Naive thymus-derived CD8-positive, alpha-beta T cell (primary cell): ENCODE measurements around the gene STMN3. TPM values are rescaled to one million over a fixed set of nuclear protein-coding genes. Genes with fewer than 3 reads are reported as not detected.
A peak's percentile ranks its signal among the peaks of the same experiment; 100 is the strongest.
"Not testable (repeated sequence)": the region's sequence is repeated elsewhere in the genome, so short reads cannot be mapped to it uniquely, and the experiment has no call there.

Source experiments
- ATAC-seq, 2 donors: fragments of 150-1000 bp; cut with Tn5 transposase in 1 of 2; sonication (Bioruptor Pico), chemical (Tn5 transposase) in 1 of 2; 1 replicate in 1 of 2; 2 replicates in 1 of 2; pipeline ENCODE4 v1.10.0; 2021; ENCODE audit warnings: mild to moderate bottlenecking in 2 of 2, moderate library complexity in 2 of 2
- POLR2A ChIA-PET: fragments of 350-600 bp; sonication (Branson Sonifier 250); formaldehyde crosslinking; loops from one replicate; lab custom pipeline; 2021; ENCODE audit warnings: antibody characterized with exemption; lab: Charles Lee
- DNase-seq, 10 donors: peaks; one replicate each; pipeline versions ENCODE4 v3.0.0 to v3.0.0-alpha.2; 2020 to 2022
- H3K27ac Mint-ChIP-seq, 10 donors: one replicate each; pipeline ENCODE4 v1.8.0; 2020 to 2022; ENCODE audit warnings: mild to moderate bottlenecking in 10 of 10, mixed read lengths in 10 of 10, moderate library complexity in 4 of 10, inconsistent platforms in 1 of 10
- H3K27me3 Mint-ChIP-seq, 5 donors: one replicate each; pipeline ENCODE4 v1.8.0; 2021 to 2022; ENCODE audit warnings: mixed read lengths in 5 of 5
- H3K36me3 Mint-ChIP-seq, 3 donors: one replicate each; pipeline ENCODE4 v1.8.0; 2020 to 2022; ENCODE audit warnings: mixed read lengths in 3 of 3, mild to moderate bottlenecking in 2 of 3, inconsistent platforms in 1 of 3
- H3K4me1 Mint-ChIP-seq, 4 donors: one replicate each; pipeline ENCODE4 v1.8.0; 2021 to 2022; ENCODE audit warnings: mixed read lengths in 4 of 4
- H3K4me3 Mint-ChIP-seq, 10 donors: one replicate each; pipeline ENCODE4 v1.8.0; 2020 to 2022; ENCODE audit warnings: mild to moderate bottlenecking in 10 of 10, mixed read lengths in 10 of 10, moderate library complexity in 6 of 10, inconsistent platforms in 1 of 10
- H3K9me3 Mint-ChIP-seq, 9 donors: one replicate each; pipeline ENCODE4 v1.8.0; 2020 to 2022; ENCODE audit warnings: mixed read lengths in 9 of 9, mild to moderate bottlenecking in 3 of 9, inconsistent platforms in 1 of 9, moderate library complexity in 1 of 9
- polyA plus RNA-seq, 3 donors: library from polyadenylated mRNA; unstranded; fragments of 300-500 nt; fragmentation: Illumina TruSeq; gene quantifications; one replicate each; pipeline ENCODE4 v1.2.3, GENCODE V29; 2021
- total RNA-seq, 8 experiments: library from RNA in 2 of 8; stranded (reverse) in 2 of 8; gene quantifications; one replicate each; pipeline ENCODE4 v1.2.3 and lab custom pipeline; 2021 to 2026

STMN3 gene
- total and polyA plus RNA-seq, 5 experiments from 2014 or later = 21.6 to 102 (median 35.4) TPM

GRCh38 chr20:63639093-63639975 is 13.9 kb downstream of the STMN3 start:
- ATAC-seq (peak; percentile 56 to 57), DNase-seq (peak; percentile 68 to 92 (median 80))
- POLR2A ChIA-PET = interaction anchor here (0.6 to 10.6 kb wide), 16 partner anchors 12 to 604 kb away, joined by 3 to 740 read pairs (median 4); partner anchors contain the start of genes ARFRP1, GMEB2, LIME1 and PTK6
- H3K4me3 Mint-ChIP-seq = peak overlapping the region; percentile 84 to 98 (median 96)
- peaks cover 0 to 14% (median 7%) of the 10 kb centered on the region in 3 donors for H3K36me3 Mint-ChIP-seq
- H3K27ac Mint-ChIP-seq = peak overlapping the region; percentile 97 to 100 (median 100)
- H3K4me1 Mint-ChIP-seq = peaks cover 24 to 59% (median 50%) of the 10 kb centered on the region in 4 donors
- no peaks in the 10 kb centered on the region for H3K27me3 Mint-ChIP-seq
- H3K9me3 Mint-ChIP-seq = no peaks in the 10 kb centered on the region

- Mint-ChIP-seq H3K27me3 (no peaks in the 10 kb centered on the region), H3K4me1 (peaks cover 17 to 72% (median 54%) of the 10 kb centered on the region in 4 donors), H3K36me3 (peaks cover 0 to 8% (median 7%) of the 10 kb centered on the region in 3 donors), H3K27ac (peak overlapping the region; percentile 88 to 100 (median 100)), H3K9me3 (no peaks in the 10 kb centered on the region), H3K4me3 (peak overlapping the region; percentile 7 to 84 (median 45))
- DNase-seq (no peak), ATAC-seq (no peak)
- POLR2A ChIA-PET = interaction anchor here (0.7 to 10.6 kb wide), 6 partner anchors 10 to 116 kb away, joined by 3 to 740 read pairs (median 8); partner anchors contain the start of genes GMEB2 and PTK6
These were observed 16.2 kb downstream of the STMN3 start for GRCh38 chr20:63636752-63637628.

DNA sequence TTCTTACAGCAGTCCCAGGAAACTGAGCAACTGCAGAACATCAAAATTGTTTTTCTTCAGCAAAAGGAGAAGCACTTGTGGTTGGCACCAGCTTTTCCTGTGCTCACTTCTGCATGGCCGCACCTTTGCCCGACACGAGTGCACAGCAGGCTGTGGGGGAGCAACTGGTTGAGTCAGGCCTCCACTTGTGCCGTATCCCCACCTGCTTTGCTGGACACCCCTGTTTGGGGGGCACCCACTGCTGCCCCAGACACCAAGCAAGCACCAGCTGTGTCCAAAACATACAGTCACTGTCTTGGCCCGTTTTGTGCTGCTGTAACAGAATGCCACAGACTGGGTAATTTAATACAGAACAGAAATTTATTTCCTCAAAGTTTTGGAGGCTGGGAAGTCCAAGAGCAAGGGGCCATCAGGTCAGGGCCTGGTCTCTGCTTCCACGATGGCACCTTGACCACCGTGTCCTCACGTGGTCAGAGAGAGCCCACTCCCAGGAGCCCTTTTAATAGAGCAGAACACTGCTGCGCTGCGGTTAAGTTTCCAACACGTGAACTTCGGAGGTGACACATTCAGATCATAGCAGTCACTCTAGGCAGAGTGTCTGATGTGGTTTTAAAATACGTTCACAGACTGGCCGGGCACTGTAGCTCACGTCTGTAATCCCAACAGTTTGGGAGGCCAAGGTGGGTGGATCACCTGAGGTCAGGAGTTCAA is 17.6 kb downstream of the STMN3 start:
- peak; percentile 61 to 77 for ATAC-seq
- Mint-ChIP-seq H3K9me3 (no peaks in the 10 kb centered on the region), H3K36me3 (peaks cover 0 to 8% (median 7%) of the 10 kb centered on the region in 3 donors), H3K27me3 (no peaks in the 10 kb centered on the region), H3K27ac (peak overlapping the region; percentile 95 to 100 (median 100)), H3K4me1 (peaks cover 17 to 81% (median 63%) of the 10 kb centered on the region in 4 donors), H3K4me3 (peak overlapping the region; percentile 75 to 90 (median 82))
- POLR2A ChIA-PET = interaction anchor here (0.6 to 10.6 kb wide), 17 partner anchors 9 to 237 kb away, joined by 3 to 740 read pairs (median 5); partner anchors contain the start of genes GMEB2, LIME1, PPDPF and PTK6
- peak; percentile 47 to 93 (median 85) for DNase-seq

DNA sequence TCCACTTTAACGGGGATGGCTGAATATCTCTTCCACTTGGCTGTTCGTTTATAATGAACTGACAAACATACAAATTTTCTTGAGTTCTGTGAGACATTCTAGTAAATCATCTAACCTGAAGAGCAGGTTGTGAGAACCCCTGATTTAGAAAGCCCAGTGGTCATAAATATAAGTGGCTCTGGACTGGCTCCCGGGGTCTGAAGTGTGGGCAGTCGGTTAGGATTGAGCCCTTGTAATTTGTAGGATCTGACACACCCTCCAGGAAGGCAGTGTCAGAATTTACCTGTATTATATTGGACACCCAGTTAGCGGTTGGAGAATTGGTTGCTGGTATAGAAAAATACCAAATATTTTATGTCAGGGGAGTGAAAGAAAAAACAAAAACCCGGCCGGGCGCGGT is 19.5 kb downstream of the STMN3 start:
- DNase-seq (no peak), ATAC-seq (no peak)
- Mint-ChIP-seq H3K9me3 (no peaks in the 10 kb centered on the region), H3K4me3 (peak overlapping the region in 9 of 10 donors; percentile 46 to 77 (median 57)), H3K4me1 (peaks cover 12 to 84% (median 69%) of the 10 kb centered on the region in 4 donors), H3K36me3 (peaks cover 0 to 9% (median 4%) of the 10 kb centered on the region in 3 donors), H3K27ac (peak overlapping the region; percentile 78 to 100 (median 90)), H3K27me3 (no peaks in the 10 kb centered on the region)
- POLR2A ChIA-PET = interaction anchor here (0.7 to 13.5 kb wide), 5 partner anchors 6 to 77 kb away, joined by 3 to 740 read pairs (median 5); partner anchors contain the start of gene TNFRSF6B

DNA sequence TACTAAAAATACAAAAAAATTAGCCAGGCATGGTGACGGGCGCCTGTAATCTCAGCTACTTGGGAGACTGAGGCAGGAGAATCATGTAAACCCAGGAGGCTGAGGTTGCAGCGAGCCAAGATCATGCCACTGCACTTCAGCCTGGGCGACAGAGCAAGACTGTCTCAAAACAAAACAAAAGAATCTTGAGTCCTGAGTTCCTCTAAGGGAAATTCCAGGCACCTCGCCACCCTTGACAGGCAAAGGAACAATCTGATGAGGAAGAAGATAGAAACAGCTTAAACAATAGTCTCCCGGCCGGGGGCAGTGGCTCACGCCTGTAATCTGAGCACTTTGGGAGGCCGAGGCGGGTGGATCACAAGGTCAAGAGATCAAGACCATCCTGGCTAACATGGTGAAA is 21.8 kb downstream of the STMN3 start:
- H3K9me3 Mint-ChIP-seq, H3K27me3 Mint-ChIP-seq, DNase-seq, ATAC-seq: not testable (repeated sequence)
- Mint-ChIP-seq H3K4me3 (peak overlapping the region in 8 of 10 donors; percentile 13 to 68 (median 46)), H3K36me3 (peaks cover 6 to 16% (median 9%) of the 10 kb centered on the region in 3 donors), H3K27ac (peak overlapping the region; percentile 60 to 98 (median 86)), H3K4me1 (peaks cover 14 to 71% (median 60%) of the 10 kb centered on the region in 4 donors)
- POLR2A ChIA-PET = interaction anchor here (0.6 to 13.5 kb wide), 5 partner anchors 8 to 27 kb away, joined by 6 to 740 read pairs (median 7); partner anchors contain the start of gene RTEL1

- not testable (repeated sequence) for H3K27me3 Mint-ChIP-seq, H3K9me3 Mint-ChIP-seq, DNase-seq, ATAC-seq
- Mint-ChIP-seq H3K4me3 (peak overlapping the region in 6 of 10 donors; percentile 13 to 68 (median 34)), H3K4me1 (peaks cover 14 to 66% (median 59%) of the 10 kb centered on the region in 4 donors), H3K36me3 (peaks cover 6 to 16% (median 9%) of the 10 kb centered on the region in 3 donors), H3K27ac (peak overlapping the region in 9 of 10 donors; percentile 60 to 98 (median 87))
- POLR2A ChIA-PET = interaction anchor here (2.1 to 13.5 kb wide), 2 partner anchors 8 to 12 kb away, joined by 6 to 740 read pairs; no protein-coding TSS in a partner anchor
These were observed 22.3 kb downstream of the STMN3 start for GRCh38 chr20:63630956-63631355.

DNA sequence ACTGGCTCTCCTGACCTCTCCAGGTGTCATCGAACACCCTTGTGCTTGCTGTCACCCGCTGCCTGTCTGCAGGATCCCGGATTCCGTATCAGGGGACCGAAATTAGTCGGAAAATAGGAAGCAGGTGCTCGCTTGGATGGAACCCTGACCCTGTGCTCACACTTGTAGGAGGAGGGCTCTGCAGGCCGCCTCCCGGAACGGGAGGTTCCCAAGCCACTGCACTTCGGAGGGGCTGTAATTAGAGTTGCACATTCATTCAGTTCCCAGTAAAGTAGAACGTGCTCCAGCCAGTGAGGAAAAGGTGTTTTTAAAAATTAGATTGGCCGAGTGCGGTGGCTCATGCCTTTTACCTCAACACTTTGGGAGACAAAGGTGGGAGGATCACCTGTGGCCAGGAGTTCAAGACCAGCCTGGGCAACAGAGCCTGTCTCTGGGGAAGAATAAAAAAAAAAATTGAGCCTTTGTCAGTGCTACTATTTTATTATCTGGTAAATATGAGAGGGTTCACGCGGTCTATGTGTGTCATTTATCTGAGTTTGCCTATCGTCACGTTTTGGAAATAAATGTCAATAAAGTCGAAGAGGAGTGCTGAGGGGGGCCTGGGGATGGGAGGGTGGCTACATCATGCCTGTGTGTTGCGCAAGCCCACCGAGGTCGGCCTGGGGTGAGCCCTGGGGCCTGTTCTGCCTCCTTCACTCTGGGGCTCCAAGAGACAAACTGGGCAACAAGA is 24.8 kb downstream of the STMN3 start:
- no peaks in the 10 kb centered on the region for H3K9me3 Mint-ChIP-seq
- POLR2A ChIA-PET = interaction anchor here (0.6 to 13.5 kb wide), 17 partner anchors 10 to 627 kb away, joined by 3 to 740 read pairs (median 7); partner anchors contain the start of genes LIME1, PCMTD2, PPDPF and PTK6
- peaks cover 6 to 16% (median 9%) of the 10 kb centered on the region in 3 donors for H3K36me3 Mint-ChIP-seq
- no peaks in the 10 kb centered on the region for H3K27me3 Mint-ChIP-seq
- peak overlapping the region; percentile 91 to 99 (median 98) for H3K27ac Mint-ChIP-seq
- H3K4me3 Mint-ChIP-seq = peak overlapping the region; percentile 91 to 99 (median 98)
- H3K4me1 Mint-ChIP-seq = peaks cover 12 to 61% (median 45%) of the 10 kb centered on the region in 4 donors
- ATAC-seq (peak; percentile 18 to 20), DNase-seq (peak in 6 of 10 donors; percentile 38 to 61 (median 54))

- DNase-seq = no peak
These were observed 25.4 kb downstream of the STMN3 start for GRCh38 chr20:63627751-63628245.

GRCh38 chr20:63627129-63627750 is 26.0 kb downstream of the STMN3 start:
- POLR2A ChIA-PET = interaction anchor here (0.6 to 13.5 kb wide), 31 partner anchors 9 to 673 kb away, joined by 3 to 740 read pairs (median 4); partner anchors contain the start of genes ARFRP1, LIME1, OPRL1 and PCMTD2
- Mint-ChIP-seq H3K9me3 (no peaks in the 10 kb centered on the region), H3K27ac (peak overlapping the region; percentile 43 to 99 (median 96)), H3K4me3 (peak overlapping the region; percentile 91 to 99 (median 98)), H3K36me3 (peaks cover 6 to 23% (median 12%) of the 10 kb centered on the region in 3 donors), H3K27me3 (no peaks in the 10 kb centered on the region), H3K4me1 (peaks cover 16 to 59% (median 45%) of the 10 kb centered on the region in 4 donors)
- ATAC-seq = peak; percentile 82 to 83
- peak; percentile 90 to 99 (median 95) for DNase-seq

More at GRCh38 chr20:63627751-63628245, 25.4 kb downstream of the STMN3 start:
- H3K27ac Mint-ChIP-seq = peak overlapping the region; percentile 91 to 99 (median 98)
- no peaks in the 10 kb centered on the region for H3K27me3 Mint-ChIP-seq
- peak overlapping the region; percentile 91 to 99 (median 98) for H3K4me3 Mint-ChIP-seq
- H3K9me3 Mint-ChIP-seq = no peaks in the 10 kb centered on the region
- peak; percentile 1 to 5 for ATAC-seq
- POLR2A ChIA-PET = interaction anchor here (0.7 to 13.5 kb wide), 23 partner anchors 10 to 628 kb away, joined by 3 to 740 read pairs (median 5); partner anchors contain the start of genes LIME1, OPRL1, PCMTD2 and PPDPF
- peaks cover 6 to 17% (median 12%) of the 10 kb centered on the region in 3 donors for H3K36me3 Mint-ChIP-seq
- H3K4me1 Mint-ChIP-seq = peaks cover 12 to 59% (median 44%) of the 10 kb centered on the region in 4 donors
